GM20000 (cell line): Measurements from ENCODE around the gene RANBP17.

Source experiments
- DNase-seq: peaks from one replicate; pipeline ENCODE4 v3.0.0; 2012; ENCODE audit warnings: low spot score
- CTCF ChIP-seq: IDR thresholded peaks from 2 replicates; pipeline ENCODE4 v1.5.1; 2012; ENCODE audit warnings: mild to moderate bottlenecking, control low read depth; ENCODE audit errors: extremely low read depth, missing control alignments

RANBP17 gene

GRCh38 chr5:171268700-171269620, 407.1 kb downstream of the RANBP17 start:
- no peak for DNase-seq
- TF ChIP-seq CTCF = no peak

- no peak for DNase-seq
- no peak for TF ChIP-seq CTCF
Observed at GRCh38 chr5:171269717-171270116, 407.9 kb downstream of the RANBP17 start.

- TF ChIP-seq CTCF = no peak
- no peak for DNase-seq
Observed at GRCh38 chr5:171270136-171270535, 408.3 kb downstream of the RANBP17 start.

- TF ChIP-seq CTCF = no peak
- DNase-seq = no peak
Observed at GRCh38 chr5:171271798-171272197, 410.0 kb downstream of the RANBP17 start.

GRCh38 chr5:171272996-171273970, 411.5 kb downstream of the RANBP17 start:
- TF ChIP-seq CTCF = peak; percentile 50
- no peak for DNase-seq

- DNase-seq = no peak
- no peak for TF ChIP-seq CTCF
Observed at GRCh38 chr5:171275841-171276544, 414.2 kb downstream of the RANBP17 start.
